HG03342 (cell line): ENCODE results near the gene MAST3.
"Not testable (repeated sequence)": the region's sequence is repeated elsewhere in the genome, so short reads cannot be mapped to it uniquely, and the experiment has no call there.

Experiments
- ATAC-seq: cut with Tn5 transposase; IDR thresholded peaks from one replicate; pipeline ENCODE4 v1.9.1; 2021; ENCODE audit warnings: mild to moderate bottlenecking, moderate library complexity; ENCODE audit not compliant: unreplicated experiment

Gene MAST3

DNA sequence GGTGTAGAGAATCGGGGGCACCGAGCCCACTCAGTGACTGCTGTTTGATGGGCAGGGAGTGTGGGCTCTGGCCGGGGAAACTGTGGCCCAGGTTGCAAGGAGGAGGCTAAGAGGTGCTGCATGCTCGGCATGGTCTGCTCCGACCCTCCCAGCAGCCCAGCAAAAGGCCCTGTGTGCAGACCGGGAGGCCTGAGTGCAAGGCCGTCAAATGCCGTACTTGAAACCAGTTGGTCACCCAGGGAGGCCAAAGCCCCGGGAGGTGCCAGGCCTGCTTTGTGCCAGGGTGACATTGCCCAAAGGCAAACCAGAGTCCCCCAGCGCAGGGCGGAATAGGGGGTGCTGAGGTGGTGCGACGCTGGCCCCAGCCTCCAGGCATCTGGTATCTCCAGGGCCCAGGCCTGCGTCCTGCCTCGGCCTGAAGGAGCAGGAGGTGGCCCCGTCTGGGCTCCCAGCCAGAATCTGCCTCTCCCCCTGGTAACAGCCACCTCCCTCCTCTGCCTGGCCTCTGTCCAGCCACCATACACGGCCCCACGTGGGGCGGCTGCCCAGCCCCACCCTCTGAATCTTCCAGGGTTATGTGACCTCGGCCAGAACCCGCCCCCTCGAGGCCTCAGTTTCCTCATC, 59.4 kb downstream of the MAST3 start:
- no peak for ATAC-seq

DNA sequence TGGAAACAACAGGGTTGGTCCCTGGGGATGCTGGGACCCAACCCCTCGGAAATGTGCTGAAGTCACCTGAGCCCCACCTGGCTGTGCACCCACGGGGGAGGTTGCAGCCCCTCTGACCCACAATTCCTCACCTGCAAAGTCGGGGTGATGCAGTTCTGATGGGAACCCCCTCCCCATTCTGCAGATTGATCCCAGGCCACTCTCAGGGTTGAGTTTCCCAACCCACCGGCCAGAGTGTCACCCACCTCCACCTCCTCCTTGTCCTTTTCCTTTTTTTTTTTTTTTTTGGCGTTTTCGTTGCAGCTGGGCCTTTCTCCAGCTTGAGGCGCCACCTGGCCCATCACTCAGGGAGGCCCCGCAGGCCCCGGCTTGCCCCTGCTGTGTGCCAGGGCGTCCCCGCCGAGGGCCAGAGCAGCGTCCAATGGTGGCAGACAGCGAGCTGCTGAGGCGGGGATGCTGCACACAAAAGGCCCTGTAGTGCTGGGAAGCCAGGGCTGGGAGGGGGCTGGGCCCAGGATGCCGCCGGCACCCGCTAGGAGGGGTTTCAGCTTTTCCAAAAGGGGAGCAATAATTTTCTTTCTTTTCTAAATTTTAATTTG, 60.0 kb downstream of the MAST3 start:
- no peak for ATAC-seq

GRCh38 chr19:18158467-18158866, 60.9 kb downstream of the MAST3 start:
- no peak for ATAC-seq

DNA sequence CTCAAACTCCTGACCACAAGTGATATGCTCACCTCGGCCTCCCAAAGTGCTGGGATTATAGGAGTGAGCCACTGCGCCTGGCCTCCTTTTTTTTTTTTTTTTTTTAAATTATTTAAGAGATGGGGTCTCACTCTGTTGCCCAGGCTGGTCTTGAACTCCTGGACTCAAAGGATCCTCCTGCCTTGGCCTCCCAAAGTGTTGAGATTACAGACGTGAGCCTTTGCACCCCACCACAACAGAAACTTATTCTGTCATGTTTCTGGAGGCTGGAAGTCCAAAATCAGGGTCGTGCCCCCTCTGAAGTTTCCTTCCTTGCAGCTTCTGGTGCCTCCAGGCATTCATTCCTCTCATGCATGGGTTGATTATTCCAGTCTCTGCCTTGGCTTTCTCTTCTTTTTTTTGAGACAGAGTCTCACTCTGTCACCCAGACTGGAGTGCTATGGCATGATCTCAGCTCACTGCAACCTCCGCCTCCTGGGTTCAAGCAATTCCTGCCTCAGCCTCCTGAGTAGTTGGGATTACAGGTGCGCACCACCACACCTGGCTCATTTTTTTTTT, 61.6 kb downstream of the MAST3 start:
- ATAC-seq = not testable (repeated sequence)

- no peak for ATAC-seq
Measured at GRCh38 chr19:18159810-18160209, 62.2 kb downstream of the MAST3 start.

DNA sequence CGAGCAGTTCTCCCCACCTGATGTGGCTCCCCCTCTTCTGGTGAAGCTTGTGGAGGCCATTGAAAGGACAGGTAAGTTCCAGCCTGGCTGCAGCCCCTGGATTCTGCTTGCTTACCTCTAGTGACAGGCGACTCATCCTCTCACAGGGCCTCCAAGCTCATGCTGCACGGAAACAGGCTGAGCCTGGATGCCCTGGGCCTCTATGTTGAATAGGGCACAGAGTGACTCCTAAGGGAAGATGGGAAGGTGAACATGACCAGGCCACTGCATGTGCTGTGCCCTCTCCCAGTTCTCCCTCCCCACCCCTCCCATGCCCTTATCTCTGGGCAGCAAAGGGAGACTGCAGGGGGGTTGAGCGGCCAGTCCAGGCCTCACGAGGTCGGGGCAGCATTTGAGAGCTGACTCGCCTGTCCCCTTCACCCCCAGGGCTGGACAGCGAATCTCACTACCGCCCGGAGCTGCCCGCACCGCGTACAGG, 63.0 kb downstream of the MAST3 start:
- no peak for ATAC-seq

GRCh38 chr19:18160971-18161635, 63.5 kb downstream of the MAST3 start:
- ATAC-seq = peak; percentile 59

DNA sequence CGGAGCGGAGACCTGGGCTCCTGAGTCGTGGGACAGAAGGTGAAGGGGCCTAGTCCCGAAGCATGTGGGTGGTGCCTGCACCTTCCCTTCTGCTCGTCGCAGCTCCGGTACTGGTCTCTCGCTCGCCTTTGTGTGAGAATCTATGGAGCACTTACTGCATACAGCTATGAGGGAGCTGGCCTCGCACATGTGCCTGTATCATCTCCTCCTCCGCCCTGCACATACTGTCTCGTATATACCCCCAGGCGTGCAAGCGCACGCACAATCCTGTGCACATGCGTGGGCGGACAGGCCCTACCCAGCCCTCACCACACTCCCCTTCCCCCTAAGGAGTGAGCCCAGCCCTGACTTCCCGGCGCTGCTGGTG, 64.0 kb downstream of the MAST3 start:
- ATAC-seq = no peak

- ATAC-seq = no peak
Measured at GRCh38 chr19:18164072-18164471, 66.5 kb downstream of the MAST3 start.

DNA sequence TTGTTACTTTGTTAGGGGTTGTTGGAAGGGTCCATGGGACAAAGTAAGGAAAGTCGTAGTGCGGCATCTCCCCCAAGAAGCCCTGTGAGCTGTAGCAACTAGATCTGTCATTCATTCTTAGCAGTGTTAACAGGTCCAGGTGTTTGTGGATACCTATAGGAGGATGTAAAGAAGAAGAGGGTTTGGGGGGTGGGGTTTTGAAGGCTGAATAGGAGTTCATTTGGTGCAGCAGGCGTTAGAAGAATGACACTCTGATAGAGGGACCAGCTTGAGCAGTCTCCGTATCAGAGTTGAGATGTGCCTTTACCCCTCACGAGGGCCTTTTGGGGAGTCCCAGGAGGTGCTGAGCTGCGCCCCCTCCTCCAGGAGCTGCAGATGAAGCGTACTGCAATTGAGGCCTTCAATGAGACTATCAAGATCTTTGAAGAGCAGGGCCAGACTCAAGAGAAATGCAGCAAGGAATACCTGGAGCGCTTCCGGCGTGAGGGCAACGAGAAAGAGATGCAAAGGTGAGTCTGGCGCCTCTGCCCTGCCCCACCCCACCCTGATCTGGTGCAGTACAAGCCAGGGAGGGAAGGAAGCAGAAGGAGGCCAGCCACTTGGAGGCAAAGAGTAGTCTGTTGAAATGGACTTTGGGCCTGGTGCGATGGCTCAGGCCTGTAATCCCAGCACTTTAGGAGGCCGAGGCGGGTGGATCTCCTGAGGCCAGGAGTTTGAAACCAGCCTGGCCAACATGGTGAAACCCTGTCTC, 68.4 kb downstream of the MAST3 start:
- no peak for ATAC-seq

GRCh38 chr19:18167011-18167410, 69.4 kb downstream of the MAST3 start:
- ATAC-seq = no peak

DNA sequence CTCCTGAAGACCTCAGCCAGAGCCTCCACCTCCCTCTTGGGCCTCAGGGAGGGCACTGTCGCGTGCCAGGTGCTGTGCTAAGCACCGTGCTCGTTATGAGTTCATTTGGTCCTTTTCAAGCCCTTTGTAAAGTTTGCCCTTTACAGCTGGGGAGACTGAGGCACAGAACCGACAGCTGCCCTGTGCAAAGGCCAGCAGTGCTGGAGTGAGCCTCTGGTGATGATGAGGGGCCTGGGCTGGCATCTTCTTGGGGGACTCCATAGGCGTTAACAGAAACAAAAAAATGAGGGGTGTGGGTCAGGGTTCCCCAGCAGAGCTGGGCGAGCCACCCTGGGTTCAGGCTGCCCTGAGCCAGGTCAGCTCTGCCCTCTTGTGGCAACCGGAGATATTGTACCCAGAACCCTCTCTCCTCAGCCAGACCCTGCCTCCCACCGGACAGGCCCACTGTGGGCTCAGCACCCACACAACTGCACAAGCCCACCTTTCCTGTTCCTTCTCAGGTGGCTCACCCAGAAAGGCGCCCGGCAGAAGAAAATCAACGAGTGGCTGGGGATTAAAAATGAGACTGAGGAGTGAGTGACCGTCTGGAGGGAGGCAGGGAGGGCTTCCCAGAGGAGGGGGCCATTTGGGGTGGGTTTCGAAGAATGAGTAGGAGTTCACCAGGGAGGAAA, 70.5 kb downstream of the MAST3 start:
- no peak for ATAC-seq

DNA sequence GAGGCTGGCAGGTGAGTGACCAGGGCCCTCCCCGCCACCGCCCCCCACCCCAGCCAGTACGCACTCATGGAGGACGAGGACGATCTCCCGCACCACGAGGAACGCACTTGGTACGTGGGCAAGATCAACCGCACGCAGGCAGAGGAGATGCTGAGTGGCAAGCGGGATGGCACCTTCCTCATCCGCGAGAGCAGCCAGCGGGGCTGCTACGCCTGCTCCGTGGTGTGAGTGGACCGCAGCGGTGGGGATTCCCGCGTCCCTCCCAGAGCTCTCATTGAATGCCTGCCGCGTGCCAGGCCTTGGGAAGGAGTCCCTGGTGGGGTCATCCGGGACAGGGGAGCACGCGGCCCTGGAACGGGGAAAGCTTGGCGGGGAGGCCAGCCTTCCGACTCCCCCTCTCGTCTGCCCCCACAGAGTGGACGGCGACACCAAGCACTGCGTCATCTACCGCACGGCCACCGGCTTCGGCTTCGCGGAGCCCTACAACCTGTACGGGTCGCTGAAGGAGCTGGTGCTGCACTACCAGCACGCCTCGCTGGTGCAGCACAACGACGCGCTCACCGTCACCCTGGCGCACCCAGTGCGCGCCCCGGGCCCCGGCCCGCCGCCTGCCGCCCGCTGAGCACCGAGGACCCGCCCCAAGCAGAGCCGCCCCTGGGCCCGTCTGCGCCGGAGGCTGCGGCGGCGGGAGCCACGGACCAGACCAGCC, 71.2 kb downstream of the MAST3 start:
- no peak for ATAC-seq

DNA sequence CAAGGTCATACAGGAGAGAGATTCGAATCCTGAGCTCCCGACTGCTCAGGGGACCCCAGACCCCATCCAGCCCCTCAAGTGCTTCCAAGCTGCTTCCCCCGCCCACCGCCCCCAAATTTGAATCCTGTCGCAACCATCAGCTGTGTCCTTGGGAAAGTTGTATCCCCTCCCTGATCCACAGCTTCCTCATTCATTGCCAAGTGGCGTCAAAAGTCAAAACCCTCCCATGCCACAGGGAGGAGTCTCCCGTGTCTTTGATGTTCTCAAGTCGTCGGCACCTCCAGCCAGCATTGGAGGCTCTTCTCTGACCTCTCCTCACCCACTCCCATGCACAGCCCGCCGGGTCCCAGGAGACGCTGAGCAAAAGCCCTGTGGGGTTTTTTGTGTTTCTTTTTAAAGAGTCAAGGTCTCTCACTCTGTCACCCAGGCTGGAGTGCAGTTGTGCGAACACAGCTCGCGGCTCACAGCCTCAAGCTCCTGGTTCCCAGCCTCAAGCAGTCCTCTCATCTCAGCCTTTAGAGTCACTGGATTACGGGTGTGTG, 73.2 kb downstream of the MAST3 start:
- no peak for ATAC-seq

- no peak for ATAC-seq
Measured at GRCh38 chr19:18171605-18172327, 74.2 kb downstream of the MAST3 start.

DNA sequence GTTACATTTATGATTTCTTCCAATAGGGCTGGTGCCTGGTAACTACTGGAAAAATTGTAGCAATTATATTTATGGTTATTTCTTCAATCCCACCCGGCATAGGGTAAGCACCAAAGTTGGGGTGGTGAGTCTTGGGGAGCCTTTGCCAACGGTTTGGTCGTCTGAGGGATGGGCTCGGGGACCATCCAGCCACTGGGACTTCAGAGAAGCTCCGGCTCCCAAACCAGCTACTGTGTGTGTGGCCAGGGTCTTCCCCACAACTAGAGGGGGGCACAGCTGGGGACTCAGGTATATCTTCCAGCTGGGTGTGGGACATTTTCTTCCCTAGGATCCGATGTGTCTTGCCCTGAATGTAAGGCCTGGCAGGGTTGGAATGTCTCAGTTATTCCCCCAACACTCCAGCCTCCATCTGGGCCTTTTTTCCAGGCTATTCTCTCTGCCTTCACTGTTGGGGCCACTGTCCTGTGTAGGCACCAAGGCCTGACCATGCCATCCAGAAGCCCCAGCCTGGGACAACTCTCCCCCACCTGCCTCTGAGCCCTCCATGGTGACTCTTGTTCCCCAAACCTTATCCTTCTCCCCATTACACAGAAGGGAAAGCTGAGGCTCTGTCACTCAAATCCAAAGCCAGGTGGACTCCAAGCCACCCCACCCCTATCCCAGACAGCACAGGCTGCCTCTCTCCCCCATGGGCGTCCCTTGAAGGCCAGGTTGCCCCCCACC, 74.9 kb downstream of the MAST3 start:
- no peak for ATAC-seq

DNA sequence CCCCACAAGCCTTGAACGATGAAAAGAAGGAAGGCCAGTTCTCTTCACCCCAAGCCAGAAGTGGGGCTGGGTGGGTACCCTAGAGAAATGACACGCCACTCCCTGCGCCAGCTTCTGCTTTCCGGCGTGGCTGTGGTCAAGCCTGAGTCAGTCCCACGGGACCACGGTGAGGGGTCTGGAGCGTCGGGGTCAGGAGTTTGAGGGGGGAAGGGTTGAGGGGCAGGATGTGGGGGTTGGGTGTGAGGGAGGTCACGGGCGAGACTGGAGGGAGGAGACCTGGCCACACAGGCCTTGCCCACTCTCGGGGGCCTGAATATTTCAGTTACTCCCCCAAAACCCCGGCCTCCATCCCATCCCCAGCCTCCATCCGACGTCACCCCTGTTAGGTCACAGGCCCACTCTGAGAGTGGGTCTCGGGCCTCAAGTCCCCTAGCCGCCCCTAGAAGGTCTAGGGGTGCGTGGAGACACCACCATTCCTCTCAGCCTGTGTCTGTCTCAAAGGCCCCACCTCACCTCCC, 75.5 kb downstream of the MAST3 start:
- no peak for ATAC-seq

GRCh38 chr19:18173572-18174288, 76.2 kb downstream of the MAST3 start, which contains the start of gene IFI30:
TSS of gene IFI30 (plus strand) at chr19:18173813. CDS start at chr19:18173842, 29 bp downstream.
- no peak for ATAC-seq
